COLO668 (cell line): ENCODE data around the gene JPH2.
"Not testable (repeated sequence)": the region's sequence is repeated elsewhere in the genome, so short reads cannot be mapped to it uniquely, and the experiment has no call there.

Experiments used
- DNase-seq: peaks from one replicate; lab custom pipeline; 2025; ENCODE audit not compliant: unreplicated experiment; lab: John Stamatoyannopoulos, UW

JPH2 gene

DNA sequence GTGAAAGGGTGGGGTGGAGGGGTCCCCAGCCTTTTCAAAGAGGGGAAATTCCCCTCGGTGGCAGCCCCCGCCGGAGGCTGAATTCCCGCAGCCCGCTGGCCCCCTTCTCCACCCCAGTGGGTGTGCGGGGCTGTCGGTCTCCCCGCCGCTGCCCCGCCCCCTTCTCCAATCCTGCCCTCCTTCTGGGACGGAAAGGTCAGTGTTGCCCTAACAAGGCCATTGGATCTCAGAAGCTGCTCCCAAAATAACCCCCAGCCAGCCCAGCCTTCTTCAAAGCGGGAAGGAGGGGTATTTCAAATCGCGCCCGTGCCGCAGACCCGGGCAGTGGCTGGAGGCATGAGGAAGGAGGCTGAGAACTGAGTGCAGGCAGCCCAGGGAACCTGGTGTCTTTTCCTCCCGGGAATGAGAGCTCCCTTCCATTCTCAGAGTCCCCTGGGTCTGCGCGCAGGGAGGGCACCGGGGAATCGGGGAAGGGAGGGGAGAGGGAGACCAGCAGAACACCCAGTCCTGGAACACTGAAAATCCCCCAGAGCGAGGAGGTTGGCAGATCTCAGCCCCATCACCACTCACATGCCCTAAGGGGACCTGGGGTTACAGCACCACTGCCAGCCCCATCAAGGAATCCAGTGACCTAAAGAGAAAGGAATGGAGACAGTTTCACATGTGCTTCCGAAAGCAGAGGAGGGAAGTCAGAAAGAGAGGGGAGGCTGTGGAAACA, at the start of gene JPH2:
TSS of gene JPH2 (minus strand) at position 135 of the 718 bp plus-strand sequence. CDS start 483 bp downstream, outside the sequence.
- DNase-seq, result no peak

GRCh38 chr20:44235702-44236101, 48.7 kb upstream of the JPH2 start:
- DNase-seq, result no peak

DNA sequence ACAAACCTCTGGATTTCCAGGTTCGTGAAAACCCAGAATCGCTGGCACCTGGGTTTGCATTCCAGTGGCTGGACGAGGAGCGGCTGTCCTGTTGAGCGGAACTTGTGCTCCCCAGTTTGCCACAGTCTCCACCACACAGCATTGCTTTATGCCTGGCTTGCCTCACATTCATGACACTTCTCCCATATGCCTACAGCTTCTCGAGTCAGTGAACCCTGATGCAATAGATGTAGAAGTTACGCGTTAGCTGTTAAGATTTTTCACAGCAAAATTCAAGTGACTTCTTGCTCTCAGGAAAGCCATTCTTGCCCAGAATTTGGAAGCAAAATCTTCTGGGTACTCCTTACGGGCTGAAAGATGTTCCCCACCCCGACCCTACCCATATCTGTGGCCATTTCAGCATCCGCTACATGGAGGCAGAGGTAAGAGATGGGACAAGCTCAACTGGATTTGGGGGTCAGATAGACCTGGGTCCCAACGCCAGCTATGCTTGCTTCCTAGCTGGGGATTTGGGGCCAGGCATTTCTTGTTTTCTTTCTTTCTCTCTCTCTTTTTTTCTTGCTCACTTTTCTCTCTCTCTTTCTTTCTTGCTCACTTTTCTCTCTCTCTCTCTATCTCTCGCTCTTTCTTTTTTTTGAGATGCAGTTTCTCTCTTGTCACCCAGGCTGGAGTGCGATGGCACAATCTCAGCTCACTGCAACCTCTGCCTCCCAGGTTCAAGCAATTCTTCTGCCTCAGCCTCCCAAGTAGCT, 47.8 kb upstream of the JPH2 start:
- DNase-seq, result no peak

DNA sequence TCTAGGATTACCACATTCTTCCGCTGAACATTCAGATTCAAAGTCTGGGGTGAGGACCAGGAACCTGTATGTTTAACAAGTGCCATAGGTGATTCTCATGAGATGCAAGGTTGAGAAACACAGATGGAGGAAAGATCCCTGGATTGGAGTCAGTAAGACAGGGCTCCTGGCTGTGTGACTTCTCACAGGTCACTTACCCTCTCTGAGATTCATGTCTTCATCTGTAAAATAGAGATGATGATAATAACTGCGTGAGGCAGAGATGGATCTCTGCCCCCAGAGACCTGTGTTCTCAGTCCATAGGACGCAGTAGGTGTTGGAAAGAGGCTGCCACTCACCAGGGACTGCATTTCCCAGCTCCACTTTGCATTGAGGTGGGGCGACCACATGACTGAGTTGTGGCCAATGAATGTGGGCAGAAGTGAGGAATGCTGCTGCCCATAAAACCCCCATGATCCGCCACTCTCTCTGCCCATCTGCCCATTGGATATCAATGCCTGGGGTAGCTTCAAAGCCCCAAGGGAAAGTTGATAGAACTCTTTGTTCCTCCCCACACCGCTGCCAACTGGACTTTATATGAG, 46.5 kb upstream of the JPH2 start:
- no peak for DNase-seq

DNA sequence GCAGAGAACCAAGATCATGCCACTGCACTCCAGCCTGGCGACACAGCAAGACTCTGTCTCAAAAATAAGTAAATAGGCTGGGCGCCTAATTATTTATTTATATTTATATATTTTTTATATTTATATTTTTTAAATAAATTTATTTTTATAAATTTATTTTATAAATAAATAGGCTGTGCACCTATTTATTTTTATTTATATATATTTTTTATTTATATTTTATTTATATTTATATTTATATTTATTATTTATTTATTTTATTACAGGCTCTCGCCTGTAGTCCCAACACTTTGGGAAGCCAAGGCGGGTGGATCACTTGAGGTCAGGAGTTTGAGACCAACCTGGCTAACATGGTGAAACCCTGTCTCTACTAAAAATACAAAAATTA, 45.5 kb upstream of the JPH2 start:
- not testable (repeated sequence) for DNase-seq

- DNase-seq, result no peak
Observed at GRCh38 chr20:44231713-44232468, 44.9 kb upstream of the JPH2 start.

DNA sequence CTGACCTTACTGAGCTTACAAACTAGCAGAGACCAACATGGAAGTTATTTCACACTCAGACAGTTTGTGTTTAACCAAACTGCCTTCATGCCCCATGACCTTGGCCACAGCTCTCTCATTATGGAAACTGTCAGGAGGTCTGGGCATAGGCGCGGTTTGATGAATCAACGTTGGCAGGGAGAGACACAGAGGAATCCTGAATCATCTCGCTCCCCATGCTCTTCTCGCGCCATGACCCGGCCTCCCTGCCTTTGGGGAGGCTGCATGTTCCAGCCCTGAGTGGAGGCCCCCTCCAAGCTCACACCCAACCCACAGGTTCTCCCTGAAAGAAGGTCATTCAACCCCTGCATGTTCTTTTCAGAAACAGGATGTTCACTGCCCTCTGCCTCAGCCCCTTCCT, 44.2 kb upstream of the JPH2 start:
- DNase-seq, result no peak

DNA sequence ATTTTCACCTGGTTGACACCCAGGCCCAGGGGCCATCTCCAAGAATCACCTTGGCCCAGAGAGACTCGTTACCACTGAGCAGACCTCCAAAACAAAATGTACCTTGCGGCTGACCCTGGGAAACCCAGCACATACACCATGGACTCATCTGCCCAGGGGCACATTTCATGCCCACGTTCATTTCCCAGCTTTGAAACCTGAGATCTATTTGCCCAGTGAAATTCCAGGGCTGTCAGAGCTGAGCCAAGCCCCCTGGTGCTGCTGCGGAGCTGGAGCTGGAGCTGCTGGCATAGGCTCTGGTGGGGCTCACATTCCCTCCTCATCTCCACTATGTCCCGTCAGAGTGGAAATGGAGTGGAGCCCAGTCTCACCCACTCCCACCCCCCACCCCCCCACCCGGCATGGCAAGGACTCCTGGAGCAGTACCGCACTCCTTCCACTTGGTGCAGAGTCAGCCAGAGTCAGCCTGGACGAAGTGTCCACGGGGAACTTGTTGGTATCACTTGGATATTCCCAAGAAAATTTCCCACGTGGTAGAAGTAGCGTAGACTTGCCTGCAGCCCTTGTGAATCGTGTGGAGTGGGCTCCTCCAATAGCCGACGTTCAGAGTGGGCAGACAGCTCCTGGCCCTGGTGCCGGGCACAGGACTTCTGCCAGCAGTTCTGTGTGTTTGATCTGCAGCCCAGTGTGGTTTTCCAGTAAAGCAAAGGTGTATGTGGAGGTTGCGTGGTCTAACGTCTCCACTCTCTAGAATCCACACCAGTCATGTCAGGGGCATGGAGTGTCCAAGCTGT, 41.7 kb upstream of the JPH2 start:
- DNase-seq, result no peak

DNA sequence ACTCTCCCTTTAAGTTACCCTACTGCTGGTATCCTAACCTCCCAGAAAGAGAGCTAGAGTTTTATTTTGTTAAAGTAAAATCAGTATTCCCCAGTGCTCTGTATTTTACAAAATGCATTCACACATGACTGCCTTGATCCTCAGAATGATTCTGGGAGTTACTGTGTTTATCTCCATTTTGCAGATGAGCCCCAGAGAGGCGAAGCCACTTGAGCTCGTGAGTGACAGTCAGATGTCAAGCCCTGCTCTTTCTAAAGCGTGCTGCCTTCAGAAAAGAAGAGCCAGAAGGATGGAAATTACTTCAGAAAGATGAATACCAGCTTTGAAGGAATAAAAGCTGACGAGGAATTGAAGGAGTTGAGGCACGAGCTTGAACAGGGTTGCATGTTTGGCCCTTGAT, 37.6 kb upstream of the JPH2 start:
- DNase-seq, result no peak

DNA sequence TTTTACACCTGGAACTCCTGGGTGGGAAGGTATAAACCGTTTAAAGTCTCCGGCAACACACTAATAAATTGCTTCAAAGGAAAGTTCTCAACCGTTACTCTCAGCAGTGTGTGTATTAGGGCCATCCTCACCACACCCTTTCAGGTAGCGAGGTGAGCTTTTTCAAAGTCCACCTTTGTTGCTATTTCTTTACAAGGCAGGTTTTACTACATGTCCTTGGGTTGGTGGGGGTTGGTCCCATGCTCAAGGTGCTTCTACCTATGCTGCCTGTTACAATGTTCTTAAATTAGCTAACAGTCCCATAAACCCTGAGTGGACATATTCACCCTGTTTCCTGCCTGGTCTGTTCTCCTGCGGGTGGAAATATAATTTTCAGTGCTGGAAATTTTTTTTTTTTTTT, 36.7 kb upstream of the JPH2 start:
- no peak for DNase-seq

DNA sequence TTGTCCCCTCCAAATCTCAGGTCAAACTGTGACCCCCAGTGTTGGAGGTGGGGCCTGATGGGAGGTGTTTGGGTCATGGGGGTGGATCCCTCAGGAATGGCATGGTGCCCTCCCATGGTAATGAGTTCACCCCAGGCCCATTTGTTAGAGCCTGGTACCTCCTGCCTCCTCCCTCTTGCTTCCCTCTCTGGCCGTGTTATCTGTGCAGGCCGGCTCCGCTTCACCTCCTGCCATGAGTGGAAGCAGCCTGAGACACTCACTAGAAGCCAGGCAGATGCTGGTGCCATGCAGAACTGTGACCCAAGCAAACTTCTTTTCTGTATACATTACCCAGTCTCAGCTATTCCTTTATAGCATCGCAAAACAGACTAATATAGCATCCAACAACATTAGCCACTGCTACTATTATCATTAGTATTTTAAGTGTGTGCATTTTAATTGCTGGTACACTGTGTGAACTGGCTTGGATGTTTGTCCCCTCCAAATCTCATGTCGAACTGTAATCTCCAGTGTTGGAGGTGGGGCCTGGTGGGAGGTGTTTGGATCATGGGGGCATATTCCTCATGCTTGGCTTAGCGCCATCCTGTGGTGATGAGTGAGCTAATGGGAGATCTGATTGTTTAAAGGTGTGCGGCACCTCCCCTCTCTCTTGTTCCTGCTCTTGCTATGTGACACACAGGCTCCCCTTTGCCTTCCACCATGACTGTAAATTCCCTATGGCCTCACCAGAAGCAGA, 35.8 kb upstream of the JPH2 start:
- no peak for DNase-seq

DNA sequence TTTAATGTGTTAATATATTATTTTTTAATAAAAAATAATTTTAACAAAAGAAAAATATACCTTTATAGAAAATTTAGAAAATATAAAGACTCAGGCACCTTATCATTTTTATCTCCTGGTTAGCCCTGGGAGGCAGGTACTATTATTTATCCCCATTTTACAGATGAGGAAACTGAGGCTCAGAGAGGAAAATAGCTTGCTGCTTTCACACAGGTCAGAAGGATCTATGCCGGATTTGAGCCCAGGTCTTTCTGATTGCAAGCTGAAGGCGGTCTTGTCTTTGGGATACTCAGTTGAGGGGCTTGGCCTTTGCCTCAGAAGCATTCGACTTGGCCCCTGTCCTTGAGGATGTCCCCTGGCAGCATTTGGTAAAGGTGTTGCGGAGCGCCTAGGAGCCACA, 35.0 kb upstream of the JPH2 start:
- DNase-seq, result no peak

- DNase-seq, result no peak
Observed at GRCh38 chr20:44221368-44221954, 34.5 kb upstream of the JPH2 start.

DNA sequence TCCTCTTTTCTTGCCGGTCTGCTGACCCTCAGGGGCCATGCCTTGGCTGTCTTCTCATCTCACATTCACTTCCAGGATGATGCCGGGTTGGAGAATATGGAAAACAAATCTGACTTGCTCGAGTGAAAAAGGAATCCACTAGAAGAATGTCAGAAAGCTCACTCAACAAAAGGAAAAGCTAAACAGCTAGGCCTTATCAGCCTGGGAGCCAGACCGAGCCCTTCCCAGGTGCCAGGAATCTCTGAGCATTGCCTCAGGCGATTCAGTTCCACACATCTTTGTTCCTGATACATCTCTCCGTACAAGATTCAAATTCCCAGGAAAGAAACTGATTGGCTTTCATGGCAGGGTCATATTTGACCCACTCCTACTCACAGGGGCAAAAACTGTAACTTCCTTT, 32.8 kb upstream of the JPH2 start:
- no peak for DNase-seq

- no peak for DNase-seq
Observed at GRCh38 chr20:44219170-44219730, 32.3 kb upstream of the JPH2 start.

DNA sequence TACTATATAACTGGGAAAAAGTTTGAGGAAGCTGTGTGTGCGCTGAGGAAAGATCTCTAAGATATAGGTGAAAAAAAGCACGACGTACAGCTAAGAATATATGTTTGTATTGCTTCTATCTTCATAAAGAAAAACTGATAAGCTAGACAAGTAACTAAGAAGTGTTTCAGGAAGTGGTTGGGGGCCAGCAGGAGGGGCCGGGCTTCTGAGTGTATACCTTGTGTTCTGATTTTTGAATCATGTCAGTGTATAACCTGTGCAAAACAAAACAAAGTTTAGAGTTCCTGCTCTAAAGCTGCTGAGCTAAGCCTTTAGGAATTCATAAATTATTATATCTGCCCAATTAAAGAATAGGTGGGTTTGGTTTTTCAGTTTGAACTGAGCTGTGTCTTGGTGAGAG, 31.5 kb upstream of the JPH2 start:
- no peak for DNase-seq

- peak; percentile 73 for DNase-seq
Observed at GRCh38 chr20:44217342-44218092, 30.5 kb upstream of the JPH2 start.

DNA sequence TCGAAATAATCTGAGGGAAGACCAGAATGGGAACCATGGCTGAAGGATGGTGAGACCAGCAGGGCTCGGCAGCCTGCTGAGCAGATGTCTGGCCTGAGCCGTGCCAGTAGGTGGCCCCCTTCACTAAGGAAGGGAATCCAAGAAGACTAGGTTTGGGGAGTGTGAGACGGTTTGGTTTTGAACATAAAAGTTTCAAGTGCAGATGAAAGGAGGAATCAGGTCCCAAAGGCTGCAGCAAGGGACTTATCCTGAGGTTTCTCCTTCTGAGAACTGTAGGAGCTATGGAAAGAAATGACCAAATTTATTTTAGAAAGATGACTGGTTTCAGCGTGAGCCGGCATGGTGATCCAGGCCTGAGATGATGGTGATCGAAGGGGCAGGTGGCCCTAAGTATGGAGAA, 28.1 kb upstream of the JPH2 start:
- peak; percentile 65 for DNase-seq

DNA sequence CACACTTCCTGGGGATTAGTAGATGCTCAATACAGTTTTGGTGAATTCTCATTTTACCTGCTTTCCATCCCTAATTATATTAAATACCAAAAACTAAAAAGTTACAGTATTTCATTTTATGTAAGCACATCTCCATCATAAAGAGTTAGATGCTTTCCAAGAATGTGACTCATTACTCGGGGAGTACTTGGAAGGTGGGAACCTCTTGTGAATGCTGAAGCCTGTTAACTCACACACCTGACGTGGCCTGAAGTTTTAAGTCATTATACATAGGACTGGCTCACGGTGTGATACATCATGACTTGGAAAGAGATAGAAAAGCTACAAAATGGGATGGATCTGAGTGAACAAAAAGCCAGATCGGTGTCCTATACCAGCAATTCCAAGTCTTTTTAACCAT, 25.8 kb upstream of the JPH2 start:
- DNase-seq, result no peak
